Astrocyte (in vitro differentiated cells and primary cell): ENCODE data around the gene POLR2L.

Source experiments
- EZH2 ChIP-seq: IDR thresholded peaks from 2 replicates; pipeline ENCODE4 v1.6.1; 2012; ENCODE audit warnings: mild to moderate bottlenecking, low read length, inconsistent platforms; ENCODE audit not compliant: insufficient read depth
- TF ChIP-seq, protein P1 (sequence below): IDR thresholded peaks from 2 replicates; pipeline ENCODE4 v1.5.1; 2011; ENCODE audit warnings: low read depth, mild to moderate bottlenecking, inconsistent platforms, low read length, moderate library complexity; ENCODE audit not compliant: insufficient read depth

- TF ChIP-seq, protein P1, sequence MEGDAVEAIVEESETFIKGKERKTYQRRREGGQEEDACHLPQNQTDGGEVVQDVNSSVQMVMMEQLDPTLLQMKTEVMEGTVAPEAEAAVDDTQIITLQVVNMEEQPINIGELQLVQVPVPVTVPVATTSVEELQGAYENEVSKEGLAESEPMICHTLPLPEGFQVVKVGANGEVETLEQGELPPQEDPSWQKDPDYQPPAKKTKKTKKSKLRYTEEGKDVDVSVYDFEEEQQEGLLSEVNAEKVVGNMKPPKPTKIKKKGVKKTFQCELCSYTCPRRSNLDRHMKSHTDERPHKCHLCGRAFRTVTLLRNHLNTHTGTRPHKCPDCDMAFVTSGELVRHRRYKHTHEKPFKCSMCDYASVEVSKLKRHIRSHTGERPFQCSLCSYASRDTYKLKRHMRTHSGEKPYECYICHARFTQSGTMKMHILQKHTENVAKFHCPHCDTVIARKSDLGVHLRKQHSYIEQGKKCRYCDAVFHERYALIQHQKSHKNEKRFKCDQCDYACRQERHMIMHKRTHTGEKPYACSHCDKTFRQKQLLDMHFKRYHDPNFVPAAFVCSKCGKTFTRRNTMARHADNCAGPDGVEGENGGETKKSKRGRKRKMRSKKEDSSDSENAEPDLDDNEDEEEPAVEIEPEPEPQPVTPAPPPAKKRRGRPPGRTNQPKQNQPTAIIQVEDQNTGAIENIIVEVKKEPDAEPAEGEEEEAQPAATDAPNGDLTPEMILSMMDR = no peak
- TF ChIP-seq EZH2 = no peak
Measured at GRCh38 chr11:861105-861479, 18.8 kb upstream of the POLR2L start.
